Smooth muscle cell (in vitro differentiated cells): Measurements from ENCODE around the gene ANK3. TPM values are rescaled to one million over a fixed set of nuclear protein-coding genes. Genes with fewer than 3 reads are reported as not detected.

ENCODE experiments used
- DNase-seq: peaks from one replicate; lab custom pipeline; 2025; ENCODE audit not compliant: unreplicated experiment; lab: John Stamatoyannopoulos, UW
- H2AFZ ChIP-seq: fragments of 200-600 bp; sonication (generic); 2 replicates; pipeline ENCODE4 v1.6.0; 2016; ENCODE audit warnings: antibody characterized with exemption, low read depth, mild to moderate bottlenecking
- H3F3A ChIP-seq: fragments of 200-600 bp; sonication (generic); 2 replicates; pipeline ENCODE4 v1.6.0; 2017; ENCODE audit warnings: antibody characterized with exemption, low read depth
- H3K27ac ChIP-seq: fragments of 200-600 bp; sonication (generic); 2 replicates; pipeline ENCODE4 v1.5.1; 2016; ENCODE audit warnings: low read depth, mild to moderate bottlenecking
- H3K27me3 ChIP-seq: fragments of 200-600 bp; sonication (generic); 2 replicates; pipeline ENCODE4 v1.6.1; 2016; ENCODE audit warnings: low read depth, mild to moderate bottlenecking
- H3K36me3 ChIP-seq: fragments of 200-600 bp; sonication (generic); 2 replicates; pipeline ENCODE4 v1.5.1; 2016; ENCODE audit warnings: low read depth
- H3K4me1 ChIP-seq: fragments of 200-600 bp; sonication (generic); 2 replicates; pipeline ENCODE4 v1.5.1; 2016; ENCODE audit warnings: low read depth
- H3K4me2 ChIP-seq: fragments of 200-600 bp; sonication (generic); 2 replicates; pipeline ENCODE4 v1.6.0; 2016; ENCODE audit warnings: mild to moderate bottlenecking
- H3K4me3 ChIP-seq: fragments of 200-600 bp; sonication (generic); 2 replicates; pipeline ENCODE4 v1.5.1; 2016; ENCODE audit warnings: mild to moderate bottlenecking
- H3K79me2 ChIP-seq: fragments of 200-600 bp; sonication (generic); 2 replicates; pipeline ENCODE4 v1.6.0; 2016; ENCODE audit warnings: low read depth, mild to moderate bottlenecking
- H3K9ac ChIP-seq: fragments of 200-600 bp; sonication (generic); 2 replicates; pipeline ENCODE4 v1.6.0; 2016; ENCODE audit warnings: low read depth
- H3K9me3 ChIP-seq: fragments of 200-600 bp; sonication (generic); replicated peaks from 2 replicates; pipeline ENCODE4 v1.5.1; 2016; ENCODE audit warnings: low read depth
- H4K20me1 ChIP-seq: fragments of 200-600 bp; sonication (generic); 2 replicates; pipeline ENCODE4 v1.6.0; 2016; ENCODE audit warnings: low read depth
- CTCF ChIP-seq: fragments of 200-600 bp; sonication (generic); IDR thresholded peaks from 2 replicates; pipeline ENCODE4 v1.5.1; 2017; ENCODE audit warnings: borderline replicate concordance, mild to moderate bottlenecking, antibody characterized with exemption; ENCODE audit not compliant: insufficient read depth, poor library complexity, severe bottlenecking
- WGBS: methylation state at CpG from one replicate; pipeline ENCODE4 v1.1.7; 2016; ENCODE audit warnings: low lambda C conversion rate; 5-methylcytosine and 5-hydroxymethylcytosine counted together
- polyA plus RNA-seq: library from polyadenylated mRNA; unstranded; fragments of >200 nt; fragmentation: Nextera tagmentation; extraction: Ambion mirVana; gene quantifications from 2 replicates; pipeline ENCODE4 v1.2.1, GENCODE V29; 2016
- total RNA-seq: library from RNA; depleted of rRNA; stranded (reverse); fragments of >200 nt; gene quantifications from 2 replicates; pipeline ENCODE4 v1.2.3, GENCODE V29; 2014

The ANK3 gene
- total and polyA plus RNA-seq, 2 experiments from 2014 or later, result 28.2 to 85.5 TPM

- H3K79me2 ChIP-seq, result no peaks in the 10 kb centered on the region
- H3K4me2 ChIP-seq, result no peak overlapping the region
- H3K36me3 ChIP-seq, result no peaks in the 10 kb centered on the region
- no peaks in the 10 kb centered on the region for H3K9me3 ChIP-seq
- no peaks in the 10 kb centered on the region for H4K20me1 ChIP-seq
- DNase-seq, result no peak
- H3F3A ChIP-seq, result no peaks in the 10 kb centered on the region
- H3K4me1 ChIP-seq, result peaks cover 18% of the 10 kb centered on the region
- WGBS, result 65% methylated on average over 5 of the region's 5 CpGs
- H3K27ac ChIP-seq, result no peak overlapping the region
- no peaks in the 10 kb centered on the region for H3K27me3 ChIP-seq
- H3K9ac ChIP-seq, result no peak overlapping the region
- H3K4me3 ChIP-seq, result no peak overlapping the region
- H2AFZ ChIP-seq, result no peak overlapping the region
- no peak for TF ChIP-seq CTCF
These were observed 4.8 kb downstream of the ANK3 start for GRCh38 chr10:60384708-60385398.

GRCh38 chr10:60384011-60384410 lies 5.7 kb downstream of the ANK3 start:
- no peaks in the 10 kb centered on the region for H3K79me2 ChIP-seq
- WGBS, result 85% methylated on average over 1 of the region's 1 CpG
- H3K4me1 ChIP-seq, result peaks cover 9% of the 10 kb centered on the region
- no peaks in the 10 kb centered on the region for H4K20me1 ChIP-seq
- H3K27me3 ChIP-seq, result no peaks in the 10 kb centered on the region
- no peak overlapping the region for H2AFZ ChIP-seq
- TF ChIP-seq CTCF, result no peak
- H3K9me3 ChIP-seq, result no peaks in the 10 kb centered on the region
- H3K36me3 ChIP-seq, result no peaks in the 10 kb centered on the region
- H3K9ac ChIP-seq, result no peak overlapping the region
- H3K27ac ChIP-seq, result no peak overlapping the region
- no peak overlapping the region for H3K4me3 ChIP-seq
- H3K4me2 ChIP-seq, result no peak overlapping the region
- DNase-seq, result no peak
- no peaks in the 10 kb centered on the region for H3F3A ChIP-seq

GRCh38 chr10:60382946-60383681 lies 6.6 kb downstream of the ANK3 start:
- DNase-seq, result no peak
- H3K4me3 ChIP-seq, result no peak overlapping the region
- no peak overlapping the region for H3K4me2 ChIP-seq
- no peaks in the 10 kb centered on the region for H3K36me3 ChIP-seq
- H3K27ac ChIP-seq, result no peak overlapping the region
- no peak overlapping the region for H2AFZ ChIP-seq
- H4K20me1 ChIP-seq, result no peaks in the 10 kb centered on the region
- 80% methylated on average over 1 of the region's 1 CpG for WGBS
- H3K27me3 ChIP-seq, result no peaks in the 10 kb centered on the region
- H3K4me1 ChIP-seq, result peaks cover 2% of the 10 kb centered on the region
- no peaks in the 10 kb centered on the region for H3F3A ChIP-seq
- no peak for TF ChIP-seq CTCF
- no peaks in the 10 kb centered on the region for H3K79me2 ChIP-seq
- H3K9me3 ChIP-seq, result no peaks in the 10 kb centered on the region
- no peak overlapping the region for H3K9ac ChIP-seq
